Omental fat pad (tissue), 4 donors: Measurements from ENCODE around the gene MYO1B. TPM values are rescaled to one million over a fixed set of nuclear protein-coding genes. Genes with fewer than 3 reads are reported as not detected.

Experiments
- ATAC-seq: fragments of 150-250 bp; one replicate; pipeline ENCODE4 v1.9.1; 2016; ENCODE audit warnings: mild to moderate bottlenecking, moderate library complexity; ENCODE audit not compliant: low FRiP score
- DNase-seq: peaks from one replicate; pipeline ENCODE4 v3.0.0-alpha.2; 2019; ENCODE audit warnings: low spot score
- total RNA-seq, 4 donors: library from RNA; depleted of rRNA; stranded (reverse); fragments of >200 nt; gene quantifications; one replicate each; pipeline ENCODE4 v1.1.0, GENCODE V29; 2016
- TF ChIP-seq, protein P1 (sequence below), 3 donors: fragments of 450-650 bp; IDR thresholded peaks; one replicate each; pipeline ENCODE4 v1.5.1; 2016 to 2017; ENCODE audit warnings: antibody characterized with exemption in 3 of 3, mild to moderate bottlenecking in 3 of 3, moderate library complexity in 2 of 3

Gene MYO1B
- total RNA-seq, 4 donors from 2014 or later, result 37.7 to 118 (median 59.8) TPM

DNA sequence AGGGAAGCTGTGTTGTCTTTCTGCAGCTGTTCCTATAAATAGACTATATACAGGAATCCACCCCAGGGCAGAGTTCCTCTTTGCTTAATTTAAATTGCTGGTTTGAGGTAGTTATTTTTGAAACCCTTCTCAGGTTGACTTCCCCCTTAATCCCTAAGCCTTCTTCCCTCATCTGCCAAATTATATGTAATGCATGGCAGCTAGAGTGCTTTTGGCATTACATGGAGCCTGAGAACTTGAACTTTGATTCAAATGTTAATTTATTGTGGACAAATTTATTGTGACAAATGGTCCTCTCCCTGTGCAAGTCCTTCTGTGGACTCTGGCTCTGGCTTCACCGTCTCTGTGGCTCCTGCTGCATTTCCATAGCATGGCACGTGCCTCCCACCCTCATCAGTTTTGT lies 29.2 kb downstream of the MYO1B start:
- ATAC-seq, result no peak
- TF ChIP-seq, protein P1, sequence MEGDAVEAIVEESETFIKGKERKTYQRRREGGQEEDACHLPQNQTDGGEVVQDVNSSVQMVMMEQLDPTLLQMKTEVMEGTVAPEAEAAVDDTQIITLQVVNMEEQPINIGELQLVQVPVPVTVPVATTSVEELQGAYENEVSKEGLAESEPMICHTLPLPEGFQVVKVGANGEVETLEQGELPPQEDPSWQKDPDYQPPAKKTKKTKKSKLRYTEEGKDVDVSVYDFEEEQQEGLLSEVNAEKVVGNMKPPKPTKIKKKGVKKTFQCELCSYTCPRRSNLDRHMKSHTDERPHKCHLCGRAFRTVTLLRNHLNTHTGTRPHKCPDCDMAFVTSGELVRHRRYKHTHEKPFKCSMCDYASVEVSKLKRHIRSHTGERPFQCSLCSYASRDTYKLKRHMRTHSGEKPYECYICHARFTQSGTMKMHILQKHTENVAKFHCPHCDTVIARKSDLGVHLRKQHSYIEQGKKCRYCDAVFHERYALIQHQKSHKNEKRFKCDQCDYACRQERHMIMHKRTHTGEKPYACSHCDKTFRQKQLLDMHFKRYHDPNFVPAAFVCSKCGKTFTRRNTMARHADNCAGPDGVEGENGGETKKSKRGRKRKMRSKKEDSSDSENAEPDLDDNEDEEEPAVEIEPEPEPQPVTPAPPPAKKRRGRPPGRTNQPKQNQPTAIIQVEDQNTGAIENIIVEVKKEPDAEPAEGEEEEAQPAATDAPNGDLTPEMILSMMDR (IDR thresholded peaks at IDR 0.05), result no peak
- DNase-seq, result no peak

- no peak for DNase-seq
- ATAC-seq, result no peak
- TF ChIP-seq, protein P1 (IDR thresholded peaks at IDR 0.05), result no peak
These were observed 31.7 kb downstream of the MYO1B start for GRCh38 chr2:191276792-191277465.

- DNase-seq (no peak), ATAC-seq (no peak)
- TF ChIP-seq, protein P1 (IDR thresholded peaks at IDR 0.05), result no peak
These were observed 35.1 kb downstream of the MYO1B start for GRCh38 chr2:191280290-191280689.

DNA sequence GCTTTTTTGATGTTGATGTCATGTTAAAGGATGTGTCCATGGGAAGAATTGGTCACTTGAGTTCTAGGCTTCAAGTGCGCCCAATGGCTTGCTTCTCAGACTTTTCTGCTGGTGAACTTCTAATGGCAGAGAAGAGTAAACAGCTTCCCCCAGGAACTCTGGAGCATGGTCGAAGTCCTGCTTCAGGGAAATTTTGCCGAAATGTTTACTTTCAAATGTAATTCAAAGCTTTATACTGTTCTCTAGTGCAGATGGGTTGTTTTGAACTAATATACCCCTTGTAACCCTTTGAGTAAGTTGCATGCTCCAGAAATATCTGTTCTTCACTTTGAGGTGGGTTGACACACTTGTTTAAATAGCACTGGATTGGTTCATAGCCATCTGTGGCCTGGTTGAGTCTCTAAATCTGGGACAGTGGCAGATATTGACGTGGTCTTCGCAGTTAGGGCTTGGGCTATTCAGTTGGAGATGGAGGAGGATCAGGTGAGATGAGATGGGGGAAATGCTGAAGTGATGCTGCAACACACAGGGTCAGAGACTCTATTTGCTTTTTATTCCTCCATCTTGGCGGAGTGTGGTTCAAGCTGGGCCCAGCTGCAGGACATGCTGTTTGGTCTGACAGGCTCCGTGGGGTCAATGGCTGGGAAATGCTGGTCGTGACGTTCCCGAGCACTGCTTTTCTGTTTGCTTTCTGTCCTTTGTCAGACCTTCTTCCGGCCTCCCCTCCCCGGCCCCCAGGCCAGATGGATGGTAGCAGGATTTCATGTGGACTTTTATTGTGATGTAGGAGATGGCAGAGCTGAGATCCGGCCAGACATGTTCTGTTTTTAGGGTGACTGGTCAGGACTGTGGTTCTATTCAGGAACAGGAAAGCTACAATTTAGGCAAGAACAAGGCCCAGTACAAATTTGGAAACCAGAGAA lies 35.9 kb downstream of the MYO1B start:
- DNase-seq (no peak), ATAC-seq (no peak)
- TF ChIP-seq, protein P1 (IDR thresholded peaks at IDR 0.05), result no peak

GRCh38 chr2:191285252-191285651 lies 40.0 kb downstream of the MYO1B start:
- DNase-seq (no peak), ATAC-seq (no peak)
- TF ChIP-seq, protein P1 (IDR thresholded peaks at IDR 0.05), result no peak

DNA sequence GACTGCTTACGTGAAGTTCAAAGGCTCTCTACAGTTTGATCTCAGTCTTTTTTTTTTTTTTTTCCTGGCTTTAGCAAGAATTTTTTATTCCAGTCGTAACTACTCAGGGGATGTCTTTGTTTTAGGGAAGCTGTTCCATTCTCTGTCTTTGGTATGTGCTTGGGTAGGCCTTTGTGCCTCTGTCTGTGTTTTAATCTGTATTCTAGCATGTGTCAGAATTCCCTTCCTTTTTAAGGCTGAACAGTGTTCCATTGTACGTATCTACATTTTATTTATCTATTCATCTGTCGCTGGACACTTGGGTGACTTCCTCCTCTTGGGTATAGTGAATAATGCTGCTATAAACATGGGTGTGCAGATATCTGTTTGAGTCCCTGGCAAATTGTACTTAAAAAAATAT lies 42.6 kb downstream of the MYO1B start:
- no peak for DNase-seq
- TF ChIP-seq, protein P1 (IDR thresholded peaks at IDR 0.05), result no peak
- ATAC-seq, result no peak
